ENCODE results near the gene ZMAT1.
"Not testable (repeated sequence)": the region's sequence is repeated elsewhere in the genome, so short reads cannot be mapped to it uniquely, and the experiment has no call there.

The ZMAT1 gene

GRCh38 chrX:101931488-101932248, at the start of gene ZMAT1:
ZMAT1 (minus strand) TSS chrX:101932027; CDS start chrX:101932008, 19 bp downstream.
- DNase-seq = peak; percentile 91

- DNase-seq = no peak
These were observed 45.3 kb upstream of the ZMAT1 start for GRCh38 chrX:101977106-101977505.

DNA sequence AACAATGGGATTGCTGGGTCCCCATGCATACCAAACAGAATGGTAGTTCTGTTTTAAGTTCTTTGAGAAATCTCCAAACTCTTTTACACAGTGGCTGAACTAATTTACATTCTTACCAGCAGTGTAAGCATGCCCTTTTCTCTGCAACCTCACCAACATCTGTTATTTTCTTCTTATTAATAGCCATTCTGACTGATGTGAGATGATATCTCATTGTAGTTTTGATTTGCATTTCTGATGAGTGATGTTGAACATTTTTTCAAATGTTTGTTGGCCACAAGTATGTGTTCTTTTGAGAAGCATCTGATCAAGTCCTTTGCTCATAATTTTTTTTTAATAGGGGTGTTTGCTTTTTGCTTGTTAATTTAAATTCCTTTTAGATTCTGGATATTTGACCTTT, 41.2 kb upstream of the ZMAT1 start:
- DNase-seq = no peak

GRCh38 chrX:101964923-101965539, 33.2 kb upstream of the ZMAT1 start:
- DNase-seq = not testable (repeated sequence)

DNA sequence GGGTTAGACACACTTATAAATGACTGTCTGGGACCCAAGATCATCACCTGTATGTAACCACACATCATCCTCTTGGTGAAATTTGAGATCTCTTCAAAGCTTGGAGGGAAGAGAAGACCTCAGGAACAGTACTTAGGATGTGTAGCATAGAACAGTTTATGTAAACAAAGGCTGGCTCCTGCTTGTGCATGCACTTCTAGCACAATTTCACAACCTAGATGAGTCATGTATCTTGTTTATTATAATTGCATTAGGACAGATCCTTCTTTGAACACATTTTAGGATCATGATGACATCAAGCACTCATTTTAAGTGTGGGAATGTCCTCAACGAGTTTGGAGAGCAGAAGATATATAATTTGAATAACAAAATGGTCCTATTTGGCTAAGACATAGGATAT, 26.3 kb upstream of the ZMAT1 start:
- no peak for DNase-seq

DNA sequence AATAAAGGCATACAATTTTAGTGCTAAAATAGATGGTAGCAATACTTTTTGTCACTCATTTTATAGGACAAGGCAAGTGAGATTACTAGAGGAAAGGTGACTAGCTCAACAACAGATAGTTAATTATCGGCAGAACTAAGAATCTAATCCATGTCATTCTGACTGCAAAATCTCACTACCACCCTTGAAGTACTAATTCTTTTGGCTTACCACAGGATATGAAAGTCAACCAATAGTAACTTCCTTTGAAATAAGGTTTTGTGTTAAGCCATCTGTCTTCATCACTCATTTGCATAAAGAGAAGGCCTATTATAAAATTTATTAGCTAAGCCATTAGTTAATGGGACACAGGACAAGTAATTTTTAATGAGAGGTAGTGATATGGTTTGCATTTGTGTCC, 25.3 kb upstream of the ZMAT1 start:
- DNase-seq = no peak

- DNase-seq = no peak
These were observed 24.7 kb upstream of the ZMAT1 start for GRCh38 chrX:101956556-101956955.

DNA sequence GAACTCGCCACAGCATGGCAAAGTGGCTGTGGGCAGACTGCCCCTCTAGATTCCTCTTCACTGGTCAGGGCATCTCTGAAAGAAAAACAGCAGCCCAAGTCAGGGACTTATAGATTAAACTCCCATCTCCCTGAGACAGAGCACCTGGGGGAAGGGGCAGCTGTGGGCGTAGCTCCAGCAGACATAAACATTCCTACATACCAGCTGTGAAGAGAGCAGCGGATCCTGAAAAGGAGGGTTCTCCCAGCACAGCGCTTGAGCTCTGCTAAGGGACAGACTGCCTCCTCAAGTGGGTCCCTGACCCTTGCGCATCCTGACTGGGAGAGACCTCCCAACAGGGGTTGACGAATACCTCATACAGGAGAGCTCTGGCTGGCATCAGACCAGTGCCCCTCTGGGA, 18.8 kb upstream of the ZMAT1 start:
- DNase-seq = no peak

- no peak for DNase-seq
These were observed 383 bp upstream of the ZMAT1 start for GRCh38 chrX:101932249-101932570.

DNA sequence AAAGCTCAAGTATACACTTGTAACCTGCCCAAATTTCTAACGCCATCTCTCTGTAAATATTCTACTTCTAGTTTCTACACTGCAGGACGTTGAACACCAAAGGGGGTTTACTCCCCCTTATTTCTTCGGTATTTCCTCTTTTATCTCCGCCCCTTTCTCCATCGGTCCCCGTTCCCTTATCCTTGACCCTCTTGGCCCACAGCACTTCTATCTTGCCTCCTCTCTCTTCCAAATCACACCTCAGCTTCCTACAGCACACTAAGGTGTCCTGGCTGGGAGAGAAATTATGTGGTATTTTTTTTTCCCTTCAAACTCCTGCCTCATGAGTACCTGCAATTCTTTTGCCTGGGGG, 715 bp downstream of the ZMAT1 start:
- DNase-seq = no peak

GRCh38 chrX:101925733-101926132, 6.1 kb downstream of the ZMAT1 start:
- DNase-seq = no peak

DNA sequence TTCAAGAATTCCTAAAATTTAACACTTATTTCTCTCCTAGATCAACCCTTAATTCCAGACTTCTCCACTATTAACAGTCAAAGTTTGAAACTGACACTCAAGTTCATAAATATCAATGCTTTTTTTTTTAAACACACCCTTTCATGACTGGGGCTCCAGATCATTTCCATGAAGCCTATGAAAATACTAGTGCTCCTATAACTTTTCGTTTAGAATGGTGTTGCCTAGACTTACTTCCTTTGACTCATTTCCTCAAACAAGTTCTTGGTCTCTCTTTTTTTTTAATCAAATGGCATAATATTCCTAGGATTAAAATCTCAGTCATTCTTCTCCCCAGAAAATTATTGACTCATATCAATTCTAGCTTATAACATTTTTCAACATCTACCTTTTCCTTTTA, 13.1 kb downstream of the ZMAT1 start:
- DNase-seq = no peak

DNA sequence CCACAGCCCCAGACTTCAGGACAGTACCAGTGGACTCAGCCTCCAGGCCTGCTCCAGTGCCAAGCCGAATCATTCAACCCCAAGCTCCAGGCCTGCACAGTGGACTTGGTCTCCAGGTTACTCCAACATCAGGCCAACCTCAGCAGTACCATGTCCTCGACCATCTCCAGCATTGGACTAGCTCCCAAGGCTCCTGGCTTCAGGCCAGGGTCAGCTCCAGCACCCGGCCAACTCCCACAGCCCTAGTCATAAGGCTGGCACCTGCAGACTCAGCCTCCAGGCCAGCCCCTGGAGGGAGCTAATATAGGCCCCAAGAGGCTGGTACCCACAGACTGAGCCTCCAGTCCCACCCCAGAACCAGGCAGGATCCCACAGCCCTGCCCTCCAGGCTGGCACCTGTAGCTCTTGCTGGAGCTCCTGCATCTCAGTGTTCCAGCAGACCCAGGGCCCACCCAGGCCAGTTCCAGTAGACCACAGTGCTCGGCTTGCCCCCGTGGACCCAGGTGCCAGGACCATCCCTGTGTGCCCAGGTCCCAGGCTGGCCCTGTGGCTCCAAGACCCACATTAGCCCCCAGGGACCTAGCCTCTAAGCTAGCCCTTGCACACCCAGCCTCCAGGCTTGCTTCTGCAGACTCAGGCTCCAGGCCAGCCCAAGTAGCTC, 25.6 kb downstream of the ZMAT1 start:
- no peak for DNase-seq

DNA sequence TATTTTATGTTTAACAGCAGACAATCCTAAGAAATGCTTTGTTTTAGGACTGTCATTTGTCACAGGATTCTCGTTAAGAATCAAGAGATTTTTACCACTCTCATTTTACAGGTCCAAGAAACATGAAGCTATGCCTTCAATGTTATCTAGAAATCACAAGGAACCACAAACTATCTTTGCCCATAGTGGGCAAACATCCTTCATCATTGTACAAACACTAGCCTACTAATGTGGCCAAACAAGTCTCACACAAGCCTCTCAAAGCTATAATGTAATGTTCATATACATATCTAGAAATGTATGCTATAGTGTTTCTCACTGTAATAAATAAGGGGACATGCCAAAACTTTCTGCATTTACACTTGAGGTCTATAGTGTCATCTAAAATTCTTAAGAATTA, 26.8 kb downstream of the ZMAT1 start:
- DNase-seq = no peak

All from activated CD4-positive, alpha-beta T cell treated with anti-CD3 and anti-CD28 coated beads, Interleukin-2, amount 50 U/mL, for 1 hour (primary cell).